Measurements from ENCODE around the gene NTNG2. TPM values are rescaled to one million over a fixed set of nuclear protein-coding genes. Genes with fewer than 3 reads are reported as not detected.

Gene NTNG2
- total and polyA plus RNA-seq, 10 of the 15 experiments (the other 5 are each of a cell fraction or from before 2014, with no cell fraction given): 0.37 to 0.79 (median 0.45) TPM; not detected in 6

DNA sequence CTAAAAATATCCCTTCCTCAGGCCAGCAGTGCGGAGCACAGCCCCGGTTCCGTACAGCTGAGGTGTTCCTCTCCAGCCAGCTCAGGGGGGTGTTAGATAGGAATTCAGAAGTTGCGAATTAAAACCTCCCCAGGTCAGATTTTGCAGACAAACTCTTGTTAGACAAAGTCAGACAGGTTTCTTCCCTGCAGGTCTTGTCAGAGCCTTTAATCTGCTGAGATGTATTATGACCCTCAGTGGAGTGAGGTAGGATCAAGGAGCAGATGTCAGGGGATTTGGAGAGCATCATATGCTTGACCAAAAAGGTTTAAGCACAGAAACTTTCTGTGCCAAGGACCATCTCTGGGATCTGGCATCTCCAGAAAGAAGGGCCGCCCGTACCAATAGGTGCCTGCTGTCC lies 60.1 kb downstream of the NTNG2 start:
- Histone ChIP-seq H3K79me2 (ENCODE audit: control insufficient read depth, insufficient read depth, low read length) (no peaks in the 10 kb centered on the region), H3K27me3 (replicated peaks in 1 of 2; ENCODE audit: control insufficient read depth in 2 of 2, insufficient read depth in 2 of 2, low read length in 1 of 2) (peaks cover 3 to 7% of the 10 kb centered on the region in 2 experiments), H2AFZ (ENCODE audit: control insufficient read depth, low read depth, low read length) (no peak overlapping the region), H3K4me1 (ENCODE audit: control insufficient read depth, insufficient read depth, low read length) (no peaks in the 10 kb centered on the region), H3K4me3 (no peak overlapping the region), H3K36me3 (ENCODE audit: control insufficient read depth in 2 of 2, insufficient read depth in 2 of 2, low read length in 1 of 2) (no peaks in the 10 kb centered on the region), H3K4me2 (ENCODE audit: control insufficient read depth, insufficient read depth) (no peak overlapping the region), H4K20me1 (ENCODE audit: control insufficient read depth, insufficient read depth) (no peaks in the 10 kb centered on the region), H3K27ac (ENCODE audit: control insufficient read depth, insufficient read depth) (no peak overlapping the region), H3K9me3 (replicated peaks; ENCODE audit: control insufficient read depth, insufficient read depth, low read length) (no peaks in the 10 kb centered on the region), H3K9ac (ENCODE audit: control insufficient read depth, insufficient read depth, low read length) (no peak overlapping the region)
- in situ Hi-C loops (cut with MboI): no loop called here
- DNase-seq (ENCODE audit: low read depth, low spot score): no peak
- no peak for ATAC-seq
- no peak for FAIRE-seq
- intact Hi-C loops (cut with micrococcal nuclease; ENCODE audit: unreplicated experiment): no loop called here
- SMC1A ChIA-PET (ENCODE audit: uncharacterized antibody, unreplicated experiment): no interaction called here
- CTCF ChIA-PET: no interaction called here
- RAD21 ChIA-PET (ENCODE audit: unreplicated experiment): no interaction called here
- 38% methylated on average over 6 of the region's 6 CpGs for WGBS (ENCODE audit: insufficient coverage, insufficient replicate concordance, low lambda C conversion rate, missing lambda C conversion rate)
- no TSS peak for BruUV-seq (replicated peaks)
- POLR2A ChIA-PET: no interaction called here
- no peak for TF ChIP-seq ZZZ3 (IDR thresholded peaks at IDR 0.05; ENCODE audit: control insufficient read depth, insufficient read length, low read depth)
- no peak for TF ChIP-seq ZNF622 (IDR thresholded peaks at IDR 0.05)
- no peak for TF ChIP-seq REST (IDR thresholded peaks at IDR 0.05; ENCODE audit: low read depth, low read length)
- TF ChIP-seq MYB (IDR thresholded peaks at IDR 0.05; ENCODE audit: borderline replicate concordance, low read depth, low read length): no peak
- no peak for TF ChIP-seq SMARCA5 (IDR thresholded peaks at IDR 0.05)
- TF ChIP-seq, protein P1, sequence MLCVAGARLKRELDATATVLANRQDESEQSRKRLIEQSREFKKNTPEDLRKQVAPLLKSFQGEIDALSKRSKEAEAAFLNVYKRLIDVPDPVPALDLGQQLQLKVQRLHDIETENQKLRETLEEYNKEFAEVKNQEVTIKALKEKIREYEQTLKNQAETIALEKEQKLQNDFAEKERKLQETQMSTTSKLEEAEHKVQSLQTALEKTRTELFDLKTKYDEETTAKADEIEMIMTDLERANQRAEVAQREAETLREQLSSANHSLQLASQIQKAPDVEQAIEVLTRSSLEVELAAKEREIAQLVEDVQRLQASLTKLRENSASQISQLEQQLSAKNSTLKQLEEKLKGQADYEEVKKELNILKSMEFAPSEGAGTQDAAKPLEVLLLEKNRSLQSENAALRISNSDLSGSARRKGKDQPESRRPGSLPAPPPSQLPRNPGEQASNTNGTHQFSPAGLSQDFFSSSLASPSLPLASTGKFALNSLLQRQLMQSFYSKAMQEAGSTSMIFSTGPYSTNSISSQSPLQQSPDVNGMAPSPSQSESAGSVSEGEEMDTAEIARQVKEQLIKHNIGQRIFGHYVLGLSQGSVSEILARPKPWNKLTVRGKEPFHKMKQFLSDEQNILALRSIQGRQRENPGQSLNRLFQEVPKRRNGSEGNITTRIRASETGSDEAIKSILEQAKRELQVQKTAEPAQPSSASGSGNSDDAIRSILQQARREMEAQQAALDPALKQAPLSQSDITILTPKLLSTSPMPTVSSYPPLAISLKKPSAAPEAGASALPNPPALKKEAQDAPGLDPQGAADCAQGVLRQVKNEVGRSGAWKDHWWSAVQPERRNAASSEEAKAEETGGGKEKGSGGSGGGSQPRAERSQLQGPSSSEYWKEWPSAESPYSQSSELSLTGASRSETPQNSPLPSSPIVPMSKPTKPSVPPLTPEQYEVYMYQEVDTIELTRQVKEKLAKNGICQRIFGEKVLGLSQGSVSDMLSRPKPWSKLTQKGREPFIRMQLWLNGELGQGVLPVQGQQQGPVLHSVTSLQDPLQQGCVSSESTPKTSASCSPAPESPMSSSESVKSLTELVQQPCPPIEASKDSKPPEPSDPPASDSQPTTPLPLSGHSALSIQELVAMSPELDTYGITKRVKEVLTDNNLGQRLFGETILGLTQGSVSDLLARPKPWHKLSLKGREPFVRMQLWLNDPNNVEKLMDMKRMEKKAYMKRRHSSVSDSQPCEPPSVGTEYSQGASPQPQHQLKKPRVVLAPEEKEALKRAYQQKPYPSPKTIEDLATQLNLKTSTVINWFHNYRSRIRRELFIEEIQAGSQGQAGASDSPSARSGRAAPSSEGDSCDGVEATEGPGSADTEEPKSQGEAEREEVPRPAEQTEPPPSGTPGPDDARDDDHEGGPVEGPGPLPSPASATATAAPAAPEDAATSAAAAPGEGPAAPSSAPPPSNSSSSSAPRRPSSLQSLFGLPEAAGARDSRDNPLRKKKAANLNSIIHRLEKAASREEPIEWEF (IDR thresholded peaks at IDR 0.05; ENCODE audit: insufficient replicate concordance, low read depth, low read length): no peak
- no peak for TF ChIP-seq IKZF2 (IDR thresholded peaks at IDR 0.05)
- no peak for TF ChIP-seq NR2F1 (conservative IDR thresholded peaks at IDR 0.05)
- TF ChIP-seq KDM1A (IDR thresholded peaks at IDR 0.05; ENCODE audit: borderline replicate concordance): no peak
- TF ChIP-seq NKRF (conservative IDR thresholded peaks at IDR 0.05): no peak
- no peak for TF ChIP-seq PAX8 (IDR thresholded peaks at IDR 0.05)
- TF ChIP-seq TARDBP (IDR thresholded peaks at IDR 0.05; ENCODE audit: borderline replicate concordance): no peak
- no peak for TF ChIP-seq MLLT1 (IDR thresholded peaks at IDR 0.05)
- TF ChIP-seq NRF1 (conservative IDR thresholded peaks at IDR 0.05; ENCODE audit: low read depth, low read length): no peak
